Measurements from ENCODE around the gene ISCA2.
A peak's percentile ranks its signal among the peaks of the same experiment; 100 is the strongest.

Gene ISCA2

GRCh38 chr14:74510959-74511409, 17.4 kb downstream of the ISCA2 start:
- Histone ChIP-seq H2BK5ac (ENCODE audit: low read depth, low read length, poor library complexity) (no peak overlapping the region), H3K4me3 (ENCODE audit: low read depth, low read length) (no peak overlapping the region), H3K14ac (ENCODE audit: low read length) (no peak overlapping the region), H3K27me3 (ENCODE audit: insufficient read depth, low read length) (no peaks in the 10 kb centered on the region), H3K27ac (ENCODE audit: low read depth, low read length) (no peak overlapping the region), H4K91ac (ENCODE audit: low read depth, low read length) (no peak overlapping the region), H3K36me3 (ENCODE audit: control insufficient read depth in 1 of 2, insufficient read depth in 2 of 2, low read length in 2 of 2) (no peaks in the 10 kb centered on the region), H3K4ac (ENCODE audit: low read depth, low read length) (no peak overlapping the region), H2BK120ac (ENCODE audit: insufficient read depth, low read length, poor library complexity) (no peak overlapping the region), H2BK12ac (ENCODE audit: low read length) (no peak overlapping the region), H4K8ac (ENCODE audit: low read depth, low read length) (no peak overlapping the region), H3K18ac (ENCODE audit: low read length) (no peak overlapping the region), H3K4me2 (ENCODE audit: low read length) (no peak overlapping the region), H3K79me2 (ENCODE audit: control insufficient read depth, insufficient read depth, low read length, poor library complexity) (no peaks in the 10 kb centered on the region), H4K12ac (ENCODE audit: low read depth, low read length) (no peak overlapping the region), H3K9ac (ENCODE audit: low read length) (no peak overlapping the region), H3K23ac (ENCODE audit: low read length) (no peak overlapping the region), H3K79me1 (ENCODE audit: low read length) (no peaks in the 10 kb centered on the region), H2AFZ (ENCODE audit: insufficient read depth, low read length, poor library complexity) (no peak overlapping the region), H3K4me1 (ENCODE audit: control insufficient read depth in 1 of 2, insufficient read depth in 2 of 2, low read length in 2 of 2) (no peaks in the 10 kb centered on the region), H3K9me3 (ENCODE audit: insufficient read depth, low read depth, low read length) (peaks cover 2% of the 10 kb centered on the region), H2AK5ac (ENCODE audit: low read length) (no peak overlapping the region)
- no CpG with 5 or more reads among the region's 10 CpGs for WGBS (ENCODE audit: extremely low coverage, insufficient coverage, insufficient read length)
- no peak for DNase-seq

GRCh38 chr14:74511966-74512830, 18.6 kb downstream of the ISCA2 start:
- Histone ChIP-seq H3K23ac (ENCODE audit: low read length) (no peak overlapping the region), H4K12ac (ENCODE audit: low read depth, low read length) (no peak overlapping the region), H3K4ac (ENCODE audit: low read depth, low read length) (no peak overlapping the region), H2BK12ac (ENCODE audit: low read length) (no peak overlapping the region), H2AK5ac (ENCODE audit: low read length) (no peak overlapping the region), H3K9ac (ENCODE audit: low read length) (no peak overlapping the region), H3K27ac (ENCODE audit: low read depth, low read length) (no peak overlapping the region), H3K4me1 (ENCODE audit: control insufficient read depth in 1 of 2, insufficient read depth in 2 of 2, low read length in 2 of 2) (peaks cover 0 to 3% of the 10 kb centered on the region in 2 experiments), H3K18ac (ENCODE audit: low read length) (no peak overlapping the region), H2BK120ac (ENCODE audit: insufficient read depth, low read length, poor library complexity) (no peak overlapping the region), H3K36me3 (ENCODE audit: control insufficient read depth in 1 of 2, insufficient read depth in 2 of 2, low read length in 2 of 2) (no peaks in the 10 kb centered on the region), H4K8ac (ENCODE audit: low read depth, low read length) (no peak overlapping the region), H3K79me1 (ENCODE audit: low read length) (no peaks in the 10 kb centered on the region), H3K4me2 (ENCODE audit: low read length) (no peak overlapping the region), H2BK5ac (ENCODE audit: low read depth, low read length, poor library complexity) (no peak overlapping the region), H4K91ac (ENCODE audit: low read depth, low read length) (no peak overlapping the region), H3K9me3 (ENCODE audit: insufficient read depth, low read depth, low read length) (peaks cover 2% of the 10 kb centered on the region), H3K4me3 (ENCODE audit: low read depth, low read length) (no peak overlapping the region), H3K79me2 (ENCODE audit: control insufficient read depth, insufficient read depth, low read length, poor library complexity) (no peaks in the 10 kb centered on the region), H3K14ac (ENCODE audit: low read length) (no peak overlapping the region), H3K27me3 (ENCODE audit: insufficient read depth, low read length) (no peaks in the 10 kb centered on the region), H2AFZ (ENCODE audit: insufficient read depth, low read length, poor library complexity) (no peak overlapping the region)
- DNase-seq: no peak
- WGBS (ENCODE audit: extremely low coverage, insufficient coverage, insufficient read length): no CpG with 5 or more reads among the region's 10 CpGs

DNA sequence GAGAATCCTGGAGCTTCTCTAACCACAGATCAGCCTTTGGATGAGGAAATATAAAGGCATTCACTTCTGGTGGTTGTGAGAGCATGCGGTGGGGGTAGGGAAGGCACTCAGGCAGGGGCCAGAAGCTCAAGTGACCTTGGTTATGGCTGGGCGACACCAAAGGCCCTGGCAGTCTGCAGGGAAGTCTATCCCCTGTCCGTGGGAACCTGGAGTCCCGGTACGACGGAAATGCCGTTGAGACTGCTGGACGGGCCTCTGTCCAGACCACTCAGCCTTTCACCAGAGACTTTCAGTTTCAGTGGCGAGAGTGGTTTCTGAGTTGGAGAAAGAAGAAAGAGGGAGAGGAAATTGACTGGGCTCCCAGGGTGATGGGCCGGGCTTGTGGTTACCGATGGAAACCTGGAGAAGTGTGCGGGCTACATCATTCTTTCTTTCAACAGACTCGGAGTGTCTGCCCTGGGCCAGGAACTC, 20.9 kb downstream of the ISCA2 start:
- Histone ChIP-seq H3K4me2 (ENCODE audit: low read length) (no peak overlapping the region), H3K36me3 (ENCODE audit: control insufficient read depth in 1 of 2, insufficient read depth in 2 of 2, low read length in 2 of 2) (no peaks in the 10 kb centered on the region), H3K27ac (ENCODE audit: low read depth, low read length) (no peak overlapping the region), H3K23ac (ENCODE audit: low read length) (no peak overlapping the region), H3K9ac (ENCODE audit: low read length) (no peak overlapping the region), H3K4me1 (ENCODE audit: control insufficient read depth in 1 of 2, insufficient read depth in 2 of 2, low read length in 2 of 2) (peaks cover 0 to 3% of the 10 kb centered on the region in 2 experiments), H3K4ac (ENCODE audit: low read depth, low read length) (no peak overlapping the region), H2BK5ac (ENCODE audit: low read depth, low read length, poor library complexity) (no peak overlapping the region), H3K14ac (ENCODE audit: low read length) (no peak overlapping the region), H3K18ac (ENCODE audit: low read length) (no peak overlapping the region), H2AFZ (ENCODE audit: insufficient read depth, low read length, poor library complexity) (no peak overlapping the region), H3K4me3 (ENCODE audit: low read depth, low read length) (no peak overlapping the region), H4K91ac (ENCODE audit: low read depth, low read length) (no peak overlapping the region), H2BK120ac (ENCODE audit: insufficient read depth, low read length, poor library complexity) (no peak overlapping the region), H2AK5ac (ENCODE audit: low read length) (no peak overlapping the region), H2BK12ac (ENCODE audit: low read length) (no peak overlapping the region), H3K9me3 (ENCODE audit: insufficient read depth, low read depth, low read length) (peaks cover 2% of the 10 kb centered on the region), H3K79me1 (ENCODE audit: low read length) (no peaks in the 10 kb centered on the region), H3K79me2 (ENCODE audit: control insufficient read depth, insufficient read depth, low read length, poor library complexity) (no peaks in the 10 kb centered on the region), H4K8ac (ENCODE audit: low read depth, low read length) (no peak overlapping the region), H4K12ac (ENCODE audit: low read depth, low read length) (no peak overlapping the region), H3K27me3 (ENCODE audit: insufficient read depth, low read length) (no peaks in the 10 kb centered on the region)
- WGBS (ENCODE audit: extremely low coverage, insufficient coverage, insufficient read length): no CpG with 5 or more reads among the region's 13 CpGs
- DNase-seq: peak in 1 of 2 donors; percentile 27

- no peak overlapping the region for H3K9ac ChIP-seq (ENCODE audit: low read length)
These were observed 22.4 kb downstream of the ISCA2 start for GRCh38 chr14:74515891-74516412.

More at GRCh38 chr14:74515891-74516412, 22.4 kb downstream of the ISCA2 start:
- DNase-seq: no peak
- Histone ChIP-seq H3K4me1 (ENCODE audit: control insufficient read depth in 1 of 2, insufficient read depth in 2 of 2, low read length in 2 of 2) (peaks cover 0 to 3% of the 10 kb centered on the region in 2 experiments), H2AFZ (ENCODE audit: insufficient read depth, low read length, poor library complexity) (no peak overlapping the region), H3K27ac (ENCODE audit: low read depth, low read length) (no peak overlapping the region), H2AK5ac (ENCODE audit: low read length) (no peak overlapping the region), H3K36me3 (ENCODE audit: control insufficient read depth in 1 of 2, insufficient read depth in 2 of 2, low read length in 2 of 2) (no peaks in the 10 kb centered on the region), H3K4me2 (ENCODE audit: low read length) (no peak overlapping the region), H2BK12ac (ENCODE audit: low read length) (no peak overlapping the region), H3K79me1 (ENCODE audit: low read length) (no peaks in the 10 kb centered on the region), H3K18ac (ENCODE audit: low read length) (no peak overlapping the region), H4K8ac (ENCODE audit: low read depth, low read length) (no peak overlapping the region), H3K9me3 (ENCODE audit: insufficient read depth, low read depth, low read length) (no peaks in the 10 kb centered on the region), H3K14ac (ENCODE audit: low read length) (no peak overlapping the region), H3K27me3 (ENCODE audit: insufficient read depth, low read length) (no peaks in the 10 kb centered on the region), H3K79me2 (ENCODE audit: control insufficient read depth, insufficient read depth, low read length, poor library complexity) (no peaks in the 10 kb centered on the region), H3K4ac (ENCODE audit: low read depth, low read length) (no peak overlapping the region), H4K91ac (ENCODE audit: low read depth, low read length) (no peak overlapping the region), H3K4me3 (ENCODE audit: low read depth, low read length) (no peak overlapping the region), H2BK120ac (ENCODE audit: insufficient read depth, low read length, poor library complexity) (no peak overlapping the region), H4K12ac (ENCODE audit: low read depth, low read length) (no peak overlapping the region), H3K23ac (ENCODE audit: low read length) (no peak overlapping the region), H2BK5ac (ENCODE audit: low read depth, low read length, poor library complexity) (no peak overlapping the region)
- no CpG with 5 or more reads among the region's 8 CpGs for WGBS (ENCODE audit: extremely low coverage, insufficient coverage, insufficient read length)
